Retinal pigment epithelial cell (primary cell): ENCODE results near the gene ARPIN.

Experiments used
- DNase-seq: peaks from one replicate; pipeline ENCODE4 v3.0.0-alpha.2; 2010; ENCODE audit warnings: low read depth
- H3K4me3 ChIP-seq: 2 replicates; pipeline ENCODE4 v1.5.1; 2011; ENCODE audit warnings: mild to moderate bottlenecking, low read length, control low read depth, moderate library complexity
- TF ChIP-seq, protein P1 (sequence below): conservative IDR thresholded peaks from 2 replicates; pipeline ENCODE4 v1.5.1; 2011; ENCODE audit warnings: low read depth, low read length, control low read depth, inconsistent platforms

ARPIN gene

DNA sequence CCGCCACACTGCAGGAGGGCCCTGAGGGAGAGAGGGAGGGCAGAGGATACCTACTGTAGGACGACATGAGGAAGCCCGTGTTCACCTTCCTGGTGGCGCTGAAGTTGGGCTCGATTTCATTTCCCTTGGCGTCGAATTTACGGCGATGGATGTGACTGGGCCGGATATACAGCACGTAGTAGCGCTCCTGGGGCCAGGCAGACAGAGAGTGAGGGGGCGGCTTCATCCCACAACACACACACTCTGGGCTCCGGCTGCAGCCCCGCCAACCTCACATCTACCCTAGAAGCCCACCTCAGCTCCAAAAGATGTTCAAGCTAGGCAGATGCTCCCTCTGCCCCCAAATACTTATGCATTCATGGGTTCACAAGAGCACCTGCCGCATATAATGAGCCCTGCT, 4.5 kb downstream of the ARPIN start:
- TF ChIP-seq, protein P1, sequence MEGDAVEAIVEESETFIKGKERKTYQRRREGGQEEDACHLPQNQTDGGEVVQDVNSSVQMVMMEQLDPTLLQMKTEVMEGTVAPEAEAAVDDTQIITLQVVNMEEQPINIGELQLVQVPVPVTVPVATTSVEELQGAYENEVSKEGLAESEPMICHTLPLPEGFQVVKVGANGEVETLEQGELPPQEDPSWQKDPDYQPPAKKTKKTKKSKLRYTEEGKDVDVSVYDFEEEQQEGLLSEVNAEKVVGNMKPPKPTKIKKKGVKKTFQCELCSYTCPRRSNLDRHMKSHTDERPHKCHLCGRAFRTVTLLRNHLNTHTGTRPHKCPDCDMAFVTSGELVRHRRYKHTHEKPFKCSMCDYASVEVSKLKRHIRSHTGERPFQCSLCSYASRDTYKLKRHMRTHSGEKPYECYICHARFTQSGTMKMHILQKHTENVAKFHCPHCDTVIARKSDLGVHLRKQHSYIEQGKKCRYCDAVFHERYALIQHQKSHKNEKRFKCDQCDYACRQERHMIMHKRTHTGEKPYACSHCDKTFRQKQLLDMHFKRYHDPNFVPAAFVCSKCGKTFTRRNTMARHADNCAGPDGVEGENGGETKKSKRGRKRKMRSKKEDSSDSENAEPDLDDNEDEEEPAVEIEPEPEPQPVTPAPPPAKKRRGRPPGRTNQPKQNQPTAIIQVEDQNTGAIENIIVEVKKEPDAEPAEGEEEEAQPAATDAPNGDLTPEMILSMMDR = no peak

DNA sequence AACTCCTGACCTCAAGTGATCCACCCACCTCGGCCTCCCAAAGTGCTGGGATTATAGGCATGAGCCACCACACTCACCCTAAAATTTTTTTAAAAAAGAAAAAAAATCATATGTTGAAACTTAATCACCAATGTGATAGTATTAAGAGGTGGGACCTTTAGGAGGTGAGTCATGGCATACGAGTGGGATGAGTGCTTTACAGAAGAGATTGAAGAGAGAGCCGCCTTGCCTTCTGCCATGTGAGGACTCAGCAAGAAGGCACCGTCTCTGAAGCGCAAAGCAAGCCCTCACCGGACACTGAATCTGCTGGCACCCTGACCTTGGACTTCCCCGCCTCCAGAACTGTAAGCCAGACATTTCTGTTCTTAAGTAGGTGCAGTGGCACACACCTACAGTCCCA, 5.5 kb downstream of the ARPIN start:
- no peak for DNase-seq
- TF ChIP-seq, protein P1 = no peak
- H3K4me3 ChIP-seq = no peak overlapping the region

More for the DNA sequence above, 4.5 kb downstream of the ARPIN start:
- no peak for DNase-seq
- no peak overlapping the region for H3K4me3 ChIP-seq

DNA sequence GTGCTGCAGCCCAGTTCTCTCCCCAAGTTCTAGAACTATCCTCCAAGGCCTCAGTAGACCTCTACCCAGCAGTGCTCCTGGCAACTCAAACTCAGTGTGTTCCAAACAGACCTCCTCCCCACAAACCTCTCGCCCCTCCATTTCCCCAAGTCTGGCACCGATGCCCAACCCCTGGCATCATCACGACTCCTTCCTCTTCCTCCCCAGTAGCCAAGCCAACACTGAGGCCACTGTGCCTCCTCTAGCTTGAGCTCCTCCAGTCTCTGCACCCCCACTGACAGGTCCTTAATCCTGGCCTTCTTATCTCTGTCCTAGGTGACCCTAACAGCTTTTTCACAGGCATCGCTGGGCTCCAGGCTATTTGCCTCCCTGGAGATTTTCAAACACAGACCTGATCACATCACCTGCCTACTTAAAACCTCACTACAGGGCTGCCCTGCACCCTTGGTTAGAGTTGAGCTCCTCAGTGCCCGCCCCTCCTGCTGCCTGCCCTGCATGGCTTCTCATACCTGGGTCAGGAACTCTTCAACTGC, 6.8 kb downstream of the ARPIN start:
- TF ChIP-seq, protein P1 = no peak
- H3K4me3 ChIP-seq = no peak overlapping the region
- DNase-seq = no peak

DNA sequence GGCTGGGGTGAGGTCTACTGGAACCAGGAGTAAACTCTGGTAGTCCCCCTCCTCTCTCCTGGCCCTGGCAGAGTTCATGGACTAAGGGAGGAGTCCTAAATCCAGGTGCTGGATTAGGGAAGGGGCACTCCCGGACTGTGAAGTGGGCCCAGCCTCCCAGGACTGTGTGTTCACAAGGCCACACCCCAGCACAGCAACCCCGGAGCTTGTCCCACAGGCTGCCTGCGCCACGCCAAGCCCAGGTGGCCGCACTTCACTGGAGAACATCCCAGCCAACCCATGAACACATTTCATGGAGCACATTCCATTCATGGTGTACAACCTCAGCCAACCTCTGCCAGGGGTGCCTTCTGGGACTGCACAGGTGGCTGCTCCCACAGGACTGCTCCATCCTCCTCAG, 8.2 kb downstream of the ARPIN start:
- DNase-seq = no peak
- TF ChIP-seq, protein P1 = no peak
- no peak overlapping the region for H3K4me3 ChIP-seq

DNA sequence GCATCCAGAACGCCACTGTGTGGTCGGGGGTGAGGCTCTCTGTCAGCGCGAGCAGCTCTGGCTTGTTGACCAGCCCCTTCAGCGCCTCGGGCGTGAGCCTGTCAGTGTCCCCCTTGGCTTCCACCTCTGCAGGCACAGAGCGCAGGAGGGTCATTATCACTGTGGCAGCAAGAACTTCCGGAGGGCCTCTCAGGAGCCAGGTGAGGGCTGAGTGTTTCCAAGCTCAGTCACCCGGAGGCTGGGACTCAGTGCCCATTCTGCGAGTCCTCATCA, 9.0 kb downstream of the ARPIN start:
- no peak overlapping the region for H3K4me3 ChIP-seq
- DNase-seq = no peak
- TF ChIP-seq, protein P1 = no peak

DNA sequence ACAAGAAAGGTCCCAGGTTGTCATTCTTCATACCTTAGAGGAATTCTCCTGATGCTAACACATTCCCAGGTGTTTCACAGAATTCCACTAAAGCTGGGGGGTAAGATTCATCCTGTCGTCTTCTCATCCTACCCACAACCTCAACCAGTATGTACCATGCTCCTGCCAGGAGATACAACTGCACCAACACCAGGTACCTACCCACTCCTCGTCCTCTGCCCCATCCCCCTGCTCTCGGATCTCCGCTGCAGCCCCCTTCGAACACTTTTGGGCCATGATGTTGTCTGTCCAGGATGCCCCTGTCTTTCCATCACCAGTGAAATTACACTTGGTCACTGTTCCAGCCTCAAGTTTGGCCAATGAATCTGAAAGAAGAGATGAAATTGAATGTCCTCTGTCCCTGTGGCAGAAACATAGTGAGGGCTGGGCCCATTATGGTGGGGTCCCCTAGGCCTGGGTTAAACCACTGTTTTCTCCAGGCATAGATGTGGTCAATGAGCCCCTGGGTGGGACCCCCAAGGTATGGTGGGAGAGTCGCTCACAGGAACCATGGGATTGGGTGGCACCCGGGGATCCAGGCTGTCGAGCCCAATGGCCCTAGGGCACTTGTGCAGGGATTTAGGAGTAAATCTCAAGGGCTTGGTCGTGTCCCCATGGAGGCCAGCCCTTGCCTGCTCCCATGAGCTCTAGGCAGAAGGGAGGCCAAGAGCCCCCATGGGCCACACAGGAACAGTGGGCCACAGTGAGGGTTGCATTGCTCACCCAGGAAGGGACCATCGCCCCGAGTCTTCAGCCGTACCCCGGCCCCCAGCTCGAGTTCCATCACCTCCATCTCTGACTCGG, 9.5 kb downstream of the ARPIN start:
- no peak for DNase-seq
- TF ChIP-seq, protein P1 = no peak
- H3K4me3 ChIP-seq = no peak overlapping the region

DNA sequence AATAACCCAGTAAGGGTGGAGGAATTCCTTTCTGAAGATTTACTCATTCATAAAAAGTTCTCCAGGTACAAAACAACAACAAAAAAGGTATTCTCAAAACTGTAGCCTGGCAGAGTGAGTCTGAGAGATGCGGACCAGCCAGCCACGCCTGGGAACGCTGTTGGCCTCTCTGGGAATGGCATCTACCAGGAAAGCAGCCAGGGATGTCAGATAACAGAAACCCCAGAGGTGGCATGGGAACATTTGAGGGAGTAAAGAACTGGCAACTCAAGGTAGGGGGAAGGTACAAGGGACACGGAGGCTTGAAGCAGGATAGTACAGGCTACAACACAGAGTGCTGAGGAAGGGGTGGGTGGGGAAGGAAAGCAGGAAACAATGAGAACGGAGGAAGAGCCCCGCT, 11.9 kb downstream of the ARPIN start:
- TF ChIP-seq, protein P1 = no peak
- no peak for DNase-seq
- H3K4me3 ChIP-seq = no peak overlapping the region
